ENCODE measurements around the gene RPL29.

The RPL29 gene

DNA sequence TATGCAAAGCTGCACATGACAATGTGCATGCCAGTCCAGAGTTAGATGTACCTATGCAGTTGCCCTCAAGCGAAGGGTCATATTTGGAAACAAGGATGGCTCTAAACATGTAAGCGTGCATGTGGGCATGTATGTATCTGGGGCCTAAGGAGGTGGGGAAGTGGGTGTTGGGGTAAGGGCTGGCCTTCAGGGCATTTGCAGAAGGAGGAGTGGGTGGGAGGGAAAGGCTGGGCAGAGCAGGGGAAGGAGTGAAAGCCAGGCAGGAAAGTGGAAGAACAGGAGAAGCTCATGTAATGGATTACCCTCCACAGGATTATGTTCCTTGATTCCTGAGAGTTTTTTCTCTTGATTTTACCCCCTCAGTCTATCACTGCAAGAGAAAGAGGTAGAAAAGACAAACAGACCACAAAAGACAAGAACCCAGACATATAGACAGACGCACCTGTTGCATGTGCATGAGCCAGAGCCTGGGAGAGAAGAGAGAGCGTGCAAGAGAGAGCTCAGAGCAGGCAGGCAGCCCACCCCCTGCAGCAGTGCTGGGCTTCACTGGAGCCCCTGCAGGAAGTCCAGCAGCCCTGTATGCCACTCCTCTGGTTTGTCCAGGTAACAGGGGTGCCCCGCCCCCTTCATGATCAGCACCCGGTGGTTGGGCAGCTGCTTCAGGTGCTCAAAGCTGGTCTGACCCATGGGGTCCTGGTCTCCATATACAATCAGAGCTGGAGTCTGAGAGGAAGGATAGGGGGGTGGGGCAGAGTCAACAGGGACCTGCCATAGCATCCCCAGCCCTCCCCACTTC lies 26.6 kb downstream of the RPL29 start:
- TF ChIP-seq, protein P1, sequence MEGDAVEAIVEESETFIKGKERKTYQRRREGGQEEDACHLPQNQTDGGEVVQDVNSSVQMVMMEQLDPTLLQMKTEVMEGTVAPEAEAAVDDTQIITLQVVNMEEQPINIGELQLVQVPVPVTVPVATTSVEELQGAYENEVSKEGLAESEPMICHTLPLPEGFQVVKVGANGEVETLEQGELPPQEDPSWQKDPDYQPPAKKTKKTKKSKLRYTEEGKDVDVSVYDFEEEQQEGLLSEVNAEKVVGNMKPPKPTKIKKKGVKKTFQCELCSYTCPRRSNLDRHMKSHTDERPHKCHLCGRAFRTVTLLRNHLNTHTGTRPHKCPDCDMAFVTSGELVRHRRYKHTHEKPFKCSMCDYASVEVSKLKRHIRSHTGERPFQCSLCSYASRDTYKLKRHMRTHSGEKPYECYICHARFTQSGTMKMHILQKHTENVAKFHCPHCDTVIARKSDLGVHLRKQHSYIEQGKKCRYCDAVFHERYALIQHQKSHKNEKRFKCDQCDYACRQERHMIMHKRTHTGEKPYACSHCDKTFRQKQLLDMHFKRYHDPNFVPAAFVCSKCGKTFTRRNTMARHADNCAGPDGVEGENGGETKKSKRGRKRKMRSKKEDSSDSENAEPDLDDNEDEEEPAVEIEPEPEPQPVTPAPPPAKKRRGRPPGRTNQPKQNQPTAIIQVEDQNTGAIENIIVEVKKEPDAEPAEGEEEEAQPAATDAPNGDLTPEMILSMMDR (IDR thresholded peaks at IDR 0.05; ENCODE audit: insufficient read depth, low read length, poor library complexity, severe bottlenecking), result no peak
- Histone ChIP-seq H3K4me3 (replicated peaks; ENCODE audit: low read depth, low read length) (no peak overlapping the region), H3K36me3 (ENCODE audit: control insufficient read depth, insufficient read depth, low read length) (peaks cover 2% of the 10 kb centered on the region; the same call in 1 of the 2 replicates), H3K27me3 (replicated peaks; ENCODE audit: control insufficient read depth, insufficient read depth, low read length) (no peaks in the 10 kb centered on the region)
- DNase-seq (ENCODE audit: extremely low read depth, insufficient read length), result no peak

DNA sequence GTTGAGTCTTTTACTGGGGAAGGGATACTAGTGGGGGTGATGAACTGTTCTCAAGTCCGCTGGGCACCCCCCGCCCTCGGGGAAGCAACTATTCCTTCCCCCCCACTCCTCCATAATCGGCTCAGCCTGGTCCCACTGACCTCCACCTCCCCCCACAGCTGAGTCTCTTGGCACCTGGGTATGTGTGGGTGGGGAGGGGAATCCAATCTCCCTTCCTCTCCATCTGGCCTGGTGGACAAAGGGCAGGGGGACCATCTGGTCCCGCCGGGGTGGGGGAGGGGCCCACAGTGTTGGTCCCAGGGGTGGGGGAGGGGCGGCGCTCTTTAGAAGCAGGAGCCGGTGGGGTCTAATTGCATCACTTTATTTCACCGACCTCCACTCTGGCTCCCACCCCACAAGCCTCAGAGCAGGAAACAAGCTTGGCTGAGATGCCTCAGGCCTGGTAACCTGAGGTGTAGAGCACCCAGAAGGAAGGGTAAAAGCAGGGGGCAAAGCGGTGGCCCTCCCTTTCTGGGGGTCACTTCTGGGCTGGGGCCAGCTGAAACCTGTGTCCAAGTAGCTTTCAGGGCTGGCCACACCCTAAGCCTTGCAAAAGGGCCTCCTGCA lies 27.4 kb downstream of the RPL29 start:
- H3K36me3 ChIP-seq (ENCODE audit: control insufficient read depth, insufficient read depth, low read length), result peaks cover 2% of the 10 kb centered on the region; the same call in 1 of the 2 replicates
- no peaks in the 10 kb centered on the region for H3K27me3 ChIP-seq (replicated peaks; ENCODE audit: control insufficient read depth, insufficient read depth, low read length)
- peak overlapping the region; percentile 64 for H3K4me3 ChIP-seq (replicated peaks; ENCODE audit: low read depth, low read length)
- TF ChIP-seq, protein P1 (IDR thresholded peaks at IDR 0.05; ENCODE audit: insufficient read depth, low read length, poor library complexity, severe bottlenecking), result no peak
- no peak for DNase-seq (ENCODE audit: extremely low read depth, insufficient read length)

DNA sequence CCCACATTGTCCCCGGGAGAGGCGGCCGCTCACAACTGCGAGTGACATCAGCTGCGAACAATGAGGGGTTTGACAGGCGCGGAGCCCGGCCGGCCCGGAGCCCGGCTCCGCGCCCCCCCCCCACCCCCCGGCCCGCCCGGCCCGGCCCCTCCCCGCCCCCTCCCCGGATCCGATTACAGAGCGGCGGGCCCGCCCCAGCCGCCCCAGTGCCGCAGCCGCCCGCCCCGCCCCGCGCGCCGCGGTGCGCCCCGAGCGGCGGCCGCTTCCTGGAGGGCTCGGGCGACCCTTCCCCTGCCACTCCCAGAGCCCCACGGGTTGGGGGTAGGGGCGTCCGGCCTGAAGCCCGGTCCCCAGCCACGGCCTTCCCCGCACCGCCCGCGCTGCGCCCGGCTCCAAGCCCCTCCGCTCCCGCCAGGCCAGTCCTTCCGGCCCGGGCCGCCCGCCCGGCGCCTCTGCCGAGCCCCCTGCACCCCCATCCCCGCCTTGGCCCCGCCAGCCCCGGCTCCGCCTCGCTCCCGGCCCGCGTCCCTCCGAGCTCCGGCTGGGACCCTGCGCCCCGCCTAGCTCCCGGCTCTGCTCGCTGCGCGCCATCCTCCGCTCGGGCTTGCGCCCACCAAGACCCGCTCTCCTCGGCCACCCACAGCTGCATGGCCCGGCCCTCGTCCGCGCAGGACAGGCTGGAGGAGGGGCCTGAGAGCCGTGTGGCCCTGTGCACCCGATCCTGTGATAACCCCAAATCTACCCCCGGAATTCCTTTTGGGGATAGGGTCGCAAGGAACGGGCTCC lies 28.1 kb downstream of the RPL29 start, which contains the start of gene PCBP4:
Gene PCBP4, minus strand, starts transcription at position 71 of the 786 bp plus-strand sequence. CDS start 6,214 bp downstream, outside the sequence.
- peak within 1 kb of the TSS; percentile 66 for H3K4me3 ChIP-seq (replicated peaks; ENCODE audit: low read depth, low read length)
- H3K36me3 ChIP-seq (ENCODE audit: control insufficient read depth, insufficient read depth, low read length), result peaks cover 2% of the 10 kb centered on the region; the same call in 1 of the 2 replicates
- no peaks in the 10 kb centered on the region for H3K27me3 ChIP-seq (replicated peaks; ENCODE audit: control insufficient read depth, insufficient read depth, low read length)
- no peak for DNase-seq (ENCODE audit: extremely low read depth, insufficient read length)
- TF ChIP-seq, protein P1 (IDR thresholded peaks at IDR 0.05; ENCODE audit: insufficient read depth, low read length, poor library complexity, severe bottlenecking), result no peak

DNA sequence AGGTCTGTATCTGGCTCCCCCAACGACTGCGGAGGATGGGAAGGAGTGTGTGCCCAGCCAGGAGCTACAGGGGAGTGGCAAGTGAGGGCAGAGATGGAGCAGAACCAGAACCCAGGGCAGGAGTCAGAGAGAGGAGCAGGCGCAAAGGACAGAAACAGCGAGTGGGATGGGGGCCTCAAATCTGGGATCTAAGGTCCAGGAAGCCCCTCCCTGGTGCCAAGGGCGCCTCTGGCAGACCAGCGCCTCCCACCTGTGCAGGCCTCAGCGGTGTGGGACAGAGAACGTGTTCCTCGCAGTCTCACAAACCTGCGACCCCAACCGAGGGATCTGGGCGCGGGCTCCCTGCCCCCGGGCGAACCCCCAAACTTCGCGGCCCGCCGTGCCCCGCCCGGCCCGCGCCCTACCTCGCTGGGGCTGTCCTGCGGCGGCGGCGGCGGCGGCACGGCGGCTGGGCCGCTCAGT lies 28.7 kb downstream of the RPL29 start:
- no peaks in the 10 kb centered on the region for H3K27me3 ChIP-seq (replicated peaks; ENCODE audit: control insufficient read depth, insufficient read depth, low read length)
- no peak for DNase-seq (ENCODE audit: extremely low read depth, insufficient read length)
- TF ChIP-seq, protein P1 (IDR thresholded peaks at IDR 0.05; ENCODE audit: insufficient read depth, low read length, poor library complexity, severe bottlenecking), result peak; percentile 2
- H3K4me3 ChIP-seq (replicated peaks; ENCODE audit: low read depth, low read length), result peak overlapping the region; percentile 66
- H3K36me3 ChIP-seq (ENCODE audit: control insufficient read depth, insufficient read depth, low read length), result peaks cover 2% of the 10 kb centered on the region; the same call in 1 of the 2 replicates

DNA sequence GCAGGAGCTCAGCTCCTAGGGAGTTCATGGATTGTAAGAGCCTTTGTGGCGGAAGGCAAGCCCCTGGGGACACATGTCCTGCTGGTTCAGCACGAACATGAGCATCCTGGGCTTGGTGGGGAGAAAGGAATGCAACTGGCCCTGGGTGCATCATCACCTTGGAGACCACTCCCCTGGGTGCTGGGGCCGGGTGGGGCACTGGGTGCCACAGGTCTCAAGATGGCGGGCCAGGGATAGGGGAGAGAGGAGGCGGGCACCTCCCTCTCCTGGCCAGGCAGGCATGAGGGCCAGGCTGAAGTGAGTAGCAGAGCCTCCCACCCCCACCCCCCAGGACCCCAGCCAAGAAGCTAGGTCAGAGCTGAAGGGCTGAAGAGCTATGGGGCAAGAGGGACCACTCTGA lies 29.2 kb downstream of the RPL29 start:
- H3K36me3 ChIP-seq (ENCODE audit: control insufficient read depth, insufficient read depth, low read length), result peaks cover 2% of the 10 kb centered on the region; the same call in 1 of the 2 replicates
- H3K4me3 ChIP-seq (replicated peaks; ENCODE audit: low read depth, low read length), result peak overlapping the region; percentile 66

More for the DNA sequence above, 29.2 kb downstream of the RPL29 start:
- DNase-seq (ENCODE audit: extremely low read depth, insufficient read length), result no peak
- TF ChIP-seq, protein P1 (IDR thresholded peaks at IDR 0.05; ENCODE audit: insufficient read depth, low read length, poor library complexity, severe bottlenecking), result no peak
- no peaks in the 10 kb centered on the region for H3K27me3 ChIP-seq (replicated peaks; ENCODE audit: control insufficient read depth, insufficient read depth, low read length)

Measured in GM06990 (cell line).